Heart left ventricle (tissue), 13 donors: Measurements from ENCODE around the gene LSM14A.

Source experiments
- CTCF ChIP-seq, 12 donors: fragments of 200-600 bp; sonication (generic) in 4 of 12; IDR thresholded peaks; one replicate each; pipeline versions ENCODE4 v1.5.0 to v1.8.0; 2018 to 2022; ENCODE audit warnings: antibody characterized with exemption in 12 of 12, mild to moderate bottlenecking in 5 of 12
- POLR2A ChIP-seq, 2 donors: fragments of 450-650 bp; IDR thresholded peaks; one replicate each; pipeline ENCODE4 v1.6.1; 2017; ENCODE audit warnings: antibody characterized with exemption in 2 of 2, mild to moderate bottlenecking in 2 of 2, moderate library complexity in 2 of 2
- donor health status: ischemic (EF 13 %, LVEDD 7.1; RV severe dilation, severe dysfunction).
- donor health status: DM: no; HTN: yes; CAD: no.
- donor health status: DM: no; HTN: no; CAD: no.
- donor health status: ischemic (EF 25% LVEDD 6.9; RV normal size, moderate dysfunction).
- donor health status: ischemic (EF 25% LVEDD 5.7; RV mildly dilated, moderate dysfunction).
- donor health status: ischemic (EF 35%, LVEDD 5.7; RV mildly dilated, moderate dysfunction).
- donor health status: nonischemic (EF 11% LVEDD 7.7; RV severe dilation, severe dysfunction).
- donor health status: DM: yes; HTN: yes; CAD: no.
- donor health status: PGD.
- donor health status: ischemic (EF 29% LVEDD 5.4; RV normal size, mild dysfunction).
- donor health status: nonischemic (EF 23%, LVEDD 6.1; RV moderate dilation, normal function).

- TF ChIP-seq CTCF (IDR thresholded peaks at IDR 0.05), result no peak
- TF ChIP-seq POLR2A (IDR thresholded peaks at IDR 0.05), result no peak
Measured at GRCh38 chr19:34228762-34229161, 56.5 kb downstream of the LSM14A start.
